Psoas muscle (tissue), 8 donors: ENCODE measurements around the gene A3GALT2. TPM values are rescaled to one million over a fixed set of nuclear protein-coding genes. Genes with fewer than 3 reads are reported as not detected.

Experiments used
- ATAC-seq, 4 donors: fragments of 200-7000 bp; cut with Tn5 transposase; one replicate each; pipeline ENCODE4 v1.9.1; 2020; ENCODE audit warnings: moderate library complexity in 3 of 4, mild to moderate bottlenecking in 2 of 4
- DNase-seq, 2 donors: peaks; one replicate each; pipeline ENCODE4 v3.0.0-alpha.2; 2020
- H3K27ac ChIP-seq: fragments of 200-600 bp; one replicate; pipeline ENCODE4 v1.8.0; 2022
- H3K27me3 ChIP-seq, 3 donors: fragments of 200-600 bp in 1 of 3; one replicate each; pipeline versions ENCODE4 v1.6.1 to v1.8.0; 2013 to 2022; ENCODE audit warnings: low read length in 2 of 3, mild to moderate bottlenecking in 2 of 3, moderate library complexity in 1 of 3; ENCODE audit not compliant: insufficient read depth in 3 of 3
- H3K36me3 ChIP-seq, 2 donors: fragments of 200-600 bp in 1 of 2; one replicate each; pipeline versions ENCODE4 v1.6.1 to v1.8.0; 2013 to 2022; ENCODE audit warnings: low read depth in 1 of 2, mild to moderate bottlenecking in 1 of 2, moderate library complexity in 1 of 2; ENCODE audit not compliant: insufficient read depth in 1 of 2
- H3K4me1 ChIP-seq: fragments of 200-600 bp; one replicate; pipeline ENCODE4 v1.8.0; 2022
- H3K4me3 ChIP-seq: fragments of 200-600 bp; one replicate; pipeline ENCODE4 v1.8.0; 2022; ENCODE audit warnings: mild to moderate bottlenecking
- H3K9me3 ChIP-seq: fragments of 200-600 bp; one replicate; pipeline ENCODE4 v1.8.0; 2022
- WGBS, 3 donors: extraction: QIAGEN DNeasy Blood & Tissue Kit; methylation state at CpG; one replicate each; pipeline versions ENCODE4 v1.1.6 to v1.1.7; 2013; 5-methylcytosine and 5-hydroxymethylcytosine counted together
- intact Hi-C, 2 donors: fragments of 100-400 bp; cut with DNase I; formaldehyde crosslinking; loops; one replicate each; pipeline versions ENCODE4 v1.11.0 to v1.14.2; 2022
- polyA plus RNA-seq, 3 donors: library from polyadenylated mRNA; stranded (reverse); fragments of 200-250 nt; gene quantifications; one replicate each; pipeline ENCODE4 v1.2.3, GENCODE V29; 2013
- total RNA-seq, 4 donors: library from RNA; stranded (reverse); fragmentation: NEBNext Ultra II Directional in 2 of 4; extraction: Animal tissue kit (Norgen Biotek cat#: 25700) in 2 of 4; gene quantifications; one replicate each; pipeline versions ENCODE4 v1.2.1 to v1.2.4, GENCODE V29; 2021 to 2023
- TF ChIP-seq, protein P1 (sequence below): fragments of 200-600 bp; IDR thresholded peaks from one replicate; pipeline ENCODE4 v1.8.0; 2022; ENCODE audit warnings: antibody characterized with exemption
- donor health status: healthy with polysubstance abuse.
- donor health status: DM: no; HTN: no; CAD: no; lungs with moderate emphysema.
- donor health status: Bipolar disorder and iron deficiency.
- donor health status: healthy.
- donor health status: DM: yes; HTN: yes; CAD: no.
- donor health status: DM: no; HTN: no; CAD: no.
- donor health status: DM: no; HTN: no; CAD: no.
- donor health status: DM: yes; HTN: yes; CAD: no.

Gene A3GALT2
- total and polyA plus RNA-seq, 7 donors: not detected

DNA sequence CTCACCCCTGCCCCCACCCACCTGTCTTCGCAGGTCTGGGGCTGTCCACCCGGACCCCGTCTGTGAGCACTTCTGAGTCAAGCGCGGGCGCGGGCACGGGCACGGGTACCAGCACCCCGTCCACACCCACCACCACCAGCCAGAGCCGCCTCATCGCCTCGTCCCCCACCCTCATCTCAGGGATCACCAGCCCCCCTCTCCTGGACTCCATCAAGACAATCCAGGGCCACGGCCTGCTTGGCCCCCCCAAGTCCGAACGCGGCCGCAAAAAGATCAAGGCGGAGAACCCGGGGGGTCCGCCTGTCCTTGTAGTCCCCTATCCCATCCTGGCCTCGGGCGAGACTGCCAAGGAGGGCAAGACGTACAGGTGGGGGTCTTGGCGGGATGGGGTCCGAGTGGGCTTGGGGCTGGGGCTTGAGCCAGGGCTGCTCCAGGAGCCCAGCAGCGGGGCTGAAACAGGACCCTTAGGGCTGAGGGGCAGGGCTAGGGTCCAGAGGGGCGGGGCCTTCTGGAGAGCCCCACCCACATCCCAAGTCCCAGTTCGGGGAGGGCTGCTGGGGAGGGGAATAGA, 40.7 kb downstream of the A3GALT2 start:
- no peak overlapping the region for H3K27ac ChIP-seq
- TF ChIP-seq, protein P1, sequence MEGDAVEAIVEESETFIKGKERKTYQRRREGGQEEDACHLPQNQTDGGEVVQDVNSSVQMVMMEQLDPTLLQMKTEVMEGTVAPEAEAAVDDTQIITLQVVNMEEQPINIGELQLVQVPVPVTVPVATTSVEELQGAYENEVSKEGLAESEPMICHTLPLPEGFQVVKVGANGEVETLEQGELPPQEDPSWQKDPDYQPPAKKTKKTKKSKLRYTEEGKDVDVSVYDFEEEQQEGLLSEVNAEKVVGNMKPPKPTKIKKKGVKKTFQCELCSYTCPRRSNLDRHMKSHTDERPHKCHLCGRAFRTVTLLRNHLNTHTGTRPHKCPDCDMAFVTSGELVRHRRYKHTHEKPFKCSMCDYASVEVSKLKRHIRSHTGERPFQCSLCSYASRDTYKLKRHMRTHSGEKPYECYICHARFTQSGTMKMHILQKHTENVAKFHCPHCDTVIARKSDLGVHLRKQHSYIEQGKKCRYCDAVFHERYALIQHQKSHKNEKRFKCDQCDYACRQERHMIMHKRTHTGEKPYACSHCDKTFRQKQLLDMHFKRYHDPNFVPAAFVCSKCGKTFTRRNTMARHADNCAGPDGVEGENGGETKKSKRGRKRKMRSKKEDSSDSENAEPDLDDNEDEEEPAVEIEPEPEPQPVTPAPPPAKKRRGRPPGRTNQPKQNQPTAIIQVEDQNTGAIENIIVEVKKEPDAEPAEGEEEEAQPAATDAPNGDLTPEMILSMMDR: no peak
- intact Hi-C loops: no loop called here
- ATAC-seq (no peak), DNase-seq (peak in 1 of 2 donors; percentile 57)
- no peaks in the 10 kb centered on the region for H3K4me1 ChIP-seq
- no peaks in the 10 kb centered on the region for H3K9me3 ChIP-seq
- WGBS, 3 donors: 94 to 97% (median 97%) methylated on average over 29 of the region's 29 CpGs
- peaks cover 3 to 66% of the 10 kb centered on the region in 2 donors for H3K36me3 ChIP-seq
- no peaks in the 10 kb centered on the region for H3K27me3 ChIP-seq
- no peak overlapping the region for H3K4me3 ChIP-seq

DNA sequence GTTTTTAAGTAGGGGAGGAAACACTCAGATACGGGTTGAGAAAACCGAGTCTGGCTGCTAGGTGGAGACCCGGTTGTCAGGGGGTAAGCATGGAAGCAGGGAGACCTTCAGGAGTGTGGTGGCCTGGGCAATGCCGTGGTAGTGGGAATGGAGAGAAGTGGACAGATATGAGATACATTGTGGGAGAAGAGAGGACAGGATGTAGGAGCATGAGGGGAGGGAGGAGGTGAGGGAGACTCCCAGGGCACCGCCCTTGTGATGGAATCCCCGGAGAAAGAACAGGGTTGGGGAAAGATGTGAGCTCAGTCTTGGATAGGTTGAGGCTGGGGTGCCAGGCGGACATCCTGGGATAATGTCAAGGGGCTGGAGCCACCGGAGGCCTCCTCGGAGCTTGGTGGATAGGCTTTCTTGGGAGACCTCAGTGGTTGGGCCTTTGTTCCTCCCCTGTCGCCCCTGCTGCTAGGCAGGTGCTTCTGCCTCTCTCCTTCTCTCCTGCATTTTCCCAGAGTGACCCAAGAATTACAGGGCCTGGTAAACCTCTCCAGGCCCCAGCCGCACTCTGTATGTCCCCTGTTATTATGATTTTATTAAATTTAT, 43.3 kb downstream of the A3GALT2 start:
- peaks cover 3 to 60% of the 10 kb centered on the region in 2 donors for H3K36me3 ChIP-seq
- no peaks in the 10 kb centered on the region for H3K27me3 ChIP-seq
- no peaks in the 10 kb centered on the region for H3K4me1 ChIP-seq
- H3K27ac ChIP-seq: no peak overlapping the region
- TF ChIP-seq, protein P1: no peak
- 87 to 91% (median 90%) methylated on average over 11 of the region's 11 CpGs for WGBS, 3 donors
- intact Hi-C loops: no loop called here
- DNase-seq: no peak
- no peaks in the 10 kb centered on the region for H3K9me3 ChIP-seq
- no peak overlapping the region for H3K4me3 ChIP-seq
- ATAC-seq: no peak

DNA sequence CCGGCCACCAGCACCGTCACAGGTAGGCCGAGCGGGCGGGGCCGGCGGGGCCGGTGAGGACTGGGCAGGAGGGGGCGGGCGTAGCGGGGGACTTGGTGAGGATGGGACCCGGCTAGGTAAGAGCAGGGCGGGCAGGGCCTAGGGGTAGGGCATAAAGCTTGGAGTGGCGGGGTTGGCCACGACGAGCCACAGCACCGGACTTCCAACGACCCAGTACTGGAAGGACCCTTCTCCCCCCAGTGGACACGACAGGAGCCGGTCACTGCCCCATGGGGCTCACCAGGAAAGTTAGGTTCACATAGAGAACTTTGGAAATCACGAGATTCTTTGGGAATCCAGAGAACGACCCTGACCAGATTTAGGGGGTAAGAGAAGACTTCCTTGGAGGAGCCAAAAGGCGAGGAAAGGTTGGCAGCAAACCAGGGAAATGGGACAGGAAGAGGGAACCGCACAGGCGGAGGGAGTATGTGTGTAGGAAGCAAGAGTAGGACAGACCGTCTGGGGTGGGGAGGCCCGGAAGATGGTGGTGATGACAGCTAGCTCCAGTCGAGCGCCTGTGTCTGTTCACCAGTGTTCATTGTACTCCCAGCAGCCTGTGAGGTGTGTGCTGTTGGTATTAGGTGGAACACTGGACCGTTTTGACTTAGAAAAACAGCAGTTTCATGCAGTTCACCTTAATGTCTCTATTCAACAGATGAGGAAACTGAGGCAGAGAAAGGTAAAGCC, 44.2 kb downstream of the A3GALT2 start:
- Histone ChIP-seq H3K4me1 (no peaks in the 10 kb centered on the region), H3K27me3 (no peaks in the 10 kb centered on the region), H3K4me3 (no peak overlapping the region), H3K27ac (no peak overlapping the region), H3K9me3 (no peaks in the 10 kb centered on the region), H3K36me3 (peaks cover 3 to 51% of the 10 kb centered on the region in 2 donors)
- ATAC-seq: no peak
- TF ChIP-seq, protein P1: no peak
- 84 to 89% (median 85%) methylated on average over 29 to 30 of the region's 30 CpGs for WGBS, 3 donors
- intact Hi-C loops: no loop called here
- peak in 1 of 2 donors; percentile 40 for DNase-seq

DNA sequence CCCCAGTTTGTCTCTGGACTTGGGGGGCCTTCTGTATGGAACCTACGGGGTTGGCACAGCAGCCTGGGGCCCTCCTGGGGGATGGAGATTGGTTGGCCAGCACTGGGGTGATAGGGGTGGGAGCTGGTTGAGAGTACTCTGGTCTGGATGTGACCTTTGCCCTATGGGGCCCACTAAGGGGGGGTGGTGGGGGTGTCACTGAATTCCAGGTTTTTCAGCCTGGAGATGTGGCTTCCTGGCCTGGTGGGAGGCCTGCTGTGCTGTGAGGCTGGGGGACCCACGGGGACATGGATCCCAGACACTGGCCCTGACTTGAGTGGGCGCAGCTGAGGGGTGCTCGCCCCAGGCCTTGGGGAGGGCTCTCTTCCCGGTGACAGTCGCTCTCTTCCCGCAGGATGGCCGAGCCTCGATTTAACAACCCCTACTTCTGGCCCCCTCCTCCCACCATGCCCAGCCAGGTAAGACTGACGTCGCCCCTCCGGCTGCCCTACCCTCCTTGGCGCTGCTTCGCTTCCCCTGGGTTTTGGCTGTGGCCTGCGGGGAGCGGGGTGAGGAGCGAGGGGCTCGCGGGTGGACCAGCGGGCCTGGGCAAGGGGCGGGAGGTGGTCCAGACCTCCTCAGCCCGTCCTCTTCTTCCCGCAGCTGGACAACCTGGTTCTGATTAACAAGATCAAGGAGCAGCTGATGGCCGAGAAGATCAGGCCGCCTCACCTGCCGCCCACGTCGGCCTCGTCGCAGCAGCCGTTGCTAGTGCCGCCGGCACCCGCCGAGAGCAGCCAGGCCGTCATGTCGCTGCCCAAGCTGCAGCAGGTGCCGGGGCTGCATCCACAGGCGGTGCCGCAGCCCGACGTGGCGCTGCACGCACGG, 45.0 kb downstream of the A3GALT2 start:
- no peak for ATAC-seq
- peaks cover 0 to 44% of the 10 kb centered on the region in 2 donors for H3K36me3 ChIP-seq
- H3K4me3 ChIP-seq: no peak overlapping the region
- TF ChIP-seq, protein P1: no peak
- no peaks in the 10 kb centered on the region for H3K9me3 ChIP-seq
- WGBS, 3 donors: 95 to 96% (median 96%) methylated on average over 42 to 45 of the region's 45 CpGs
- H3K27ac ChIP-seq: no peak overlapping the region
- no peaks in the 10 kb centered on the region for H3K4me1 ChIP-seq
- DNase-seq: peak in 1 of 2 donors; percentile 42
- intact Hi-C loops: no loop called here
- no peaks in the 10 kb centered on the region for H3K27me3 ChIP-seq
